Activated CD8-positive, alpha-beta T cell treated with anti-CD3 and anti-CD28 coated beads for 36 hours (primary cell): ENCODE data around the gene PRKRIP1. TPM values are rescaled to one million over a fixed set of nuclear protein-coding genes. Genes with fewer than 3 reads are reported as not detected.

ENCODE experiments used
- ATAC-seq: fragments of 200-7000 bp; cut with Tn5 transposase; one replicate; pipeline ENCODE4 v1.10.0; 2021; ENCODE audit warnings: mild to moderate bottlenecking, moderate library complexity
- CTCF ChIA-PET: fragments of 350-600 bp; sonication (Branson Sonifier 250); formaldehyde crosslinking; loops from one replicate; lab custom pipeline; 2021; ENCODE audit warnings: antibody characterized with exemption; lab: Charles Lee
- POLR2A ChIA-PET: fragments of 350-600 bp; sonication (Branson Sonifier 250); formaldehyde crosslinking; loops from one replicate; lab custom pipeline; 2021; ENCODE audit warnings: antibody characterized with exemption; lab: Charles Lee
- DNase-seq: peaks from one replicate; pipeline ENCODE4 v3.0.0-alpha.2; 2020
- H3K27ac Mint-ChIP-seq: one replicate; pipeline ENCODE4 v1.8.0; 2021; ENCODE audit warnings: mild to moderate bottlenecking, mixed read lengths
- H3K27me3 Mint-ChIP-seq: one replicate; pipeline ENCODE4 v1.8.0; 2021; ENCODE audit warnings: mixed read lengths
- H3K36me3 Mint-ChIP-seq: one replicate; pipeline ENCODE4 v1.8.0; 2021; ENCODE audit warnings: low read depth, mixed read lengths
- H3K4me1 Mint-ChIP-seq: one replicate; pipeline ENCODE4 v1.8.0; 2021; ENCODE audit warnings: low read depth, mixed read lengths
- H3K4me3 Mint-ChIP-seq: one replicate; pipeline ENCODE4 v1.8.0; 2021; ENCODE audit warnings: mild to moderate bottlenecking, moderate library complexity, mixed read lengths
- H3K9me3 Mint-ChIP-seq: one replicate; pipeline ENCODE4 v1.8.0; 2021; ENCODE audit warnings: mixed read lengths
- intact Hi-C: fragments of 100-400 bp; cut with micrococcal nuclease; formaldehyde crosslinking; loops from one replicate; pipeline ENCODE4 v1.10.0; 2022
- total RNA-seq, 2 experiments: library from RNA; stranded (reverse); gene quantifications; one replicate each; pipeline ENCODE4 v1.2.3, GENCODE V29; 2021
- TF ChIP-seq, protein P1 (sequence below): fragments of 200-600 bp; IDR thresholded peaks from one replicate; pipeline ENCODE4 v1.8.0; 2022; ENCODE audit warnings: antibody characterized with exemption, mild to moderate bottlenecking

The PRKRIP1 gene
- total RNA-seq, 2 experiments from 2014 or later = 29.8 to 33.6 TPM

DNA sequence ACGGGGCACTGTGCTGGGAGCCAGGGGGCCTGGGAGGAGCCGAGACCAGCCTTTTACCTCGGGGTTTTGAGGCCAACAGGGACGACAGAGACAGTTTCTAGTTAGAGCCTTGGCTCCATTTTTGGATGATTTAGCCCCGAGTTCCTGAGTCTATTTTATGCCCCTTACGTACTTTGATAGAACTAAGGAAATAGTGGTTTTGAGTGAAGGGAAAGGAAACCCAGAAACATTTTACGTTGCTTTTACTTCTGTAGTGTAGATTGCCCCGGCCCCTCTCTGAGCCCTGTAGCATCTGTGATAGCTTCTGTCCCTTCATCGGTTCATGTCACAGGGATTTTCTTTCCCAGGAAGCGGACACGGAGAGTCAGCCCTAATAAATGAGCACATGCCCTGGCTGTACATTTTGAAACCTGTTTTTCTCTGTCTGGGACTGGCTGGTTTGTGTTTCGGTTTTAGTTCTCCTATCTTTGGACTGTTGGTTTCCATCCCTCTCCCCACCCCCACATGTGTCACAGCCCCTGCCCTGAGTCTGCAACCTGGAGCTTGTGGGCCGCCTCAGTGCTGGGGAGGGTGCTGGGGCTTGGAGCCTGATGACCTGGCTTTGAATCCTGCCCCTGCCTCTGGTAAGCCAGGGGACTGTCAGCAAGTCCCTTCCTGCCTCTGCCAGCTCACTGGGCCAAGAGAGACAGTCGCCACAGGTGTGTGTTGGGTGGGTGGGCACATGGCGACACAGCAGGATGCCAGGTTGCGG lies 30.3 kb downstream of the PRKRIP1 start:
- Mint-ChIP-seq H3K27me3 (no peaks in the 10 kb centered on the region), H3K4me3 (peak overlapping the region; percentile 75), H3K27ac (peak overlapping the region; percentile 98), H3K36me3 (peaks cover 32% of the 10 kb centered on the region), H3K4me1 (peaks cover 69% of the 10 kb centered on the region), H3K9me3 (no peaks in the 10 kb centered on the region)
- ChIA-PET CTCF (interaction anchor here (1.2 to 7.1 kb wide), 4 partner anchors 10 to 30 kb away, joined by 3 to 38 read pairs (median 16); partner anchors contain the start of gene PRKRIP1), POLR2A (interaction anchor here (0.6 to 12.1 kb wide), 7 partner anchors 8 to 39 kb away, joined by 3 to 147 read pairs (median 4); partner anchors contain the start of gene PRKRIP1)
- ATAC-seq (peak; percentile 77), DNase-seq (peak; percentile 92)
- intact Hi-C loops = no loop called here
- TF ChIP-seq, protein P1, sequence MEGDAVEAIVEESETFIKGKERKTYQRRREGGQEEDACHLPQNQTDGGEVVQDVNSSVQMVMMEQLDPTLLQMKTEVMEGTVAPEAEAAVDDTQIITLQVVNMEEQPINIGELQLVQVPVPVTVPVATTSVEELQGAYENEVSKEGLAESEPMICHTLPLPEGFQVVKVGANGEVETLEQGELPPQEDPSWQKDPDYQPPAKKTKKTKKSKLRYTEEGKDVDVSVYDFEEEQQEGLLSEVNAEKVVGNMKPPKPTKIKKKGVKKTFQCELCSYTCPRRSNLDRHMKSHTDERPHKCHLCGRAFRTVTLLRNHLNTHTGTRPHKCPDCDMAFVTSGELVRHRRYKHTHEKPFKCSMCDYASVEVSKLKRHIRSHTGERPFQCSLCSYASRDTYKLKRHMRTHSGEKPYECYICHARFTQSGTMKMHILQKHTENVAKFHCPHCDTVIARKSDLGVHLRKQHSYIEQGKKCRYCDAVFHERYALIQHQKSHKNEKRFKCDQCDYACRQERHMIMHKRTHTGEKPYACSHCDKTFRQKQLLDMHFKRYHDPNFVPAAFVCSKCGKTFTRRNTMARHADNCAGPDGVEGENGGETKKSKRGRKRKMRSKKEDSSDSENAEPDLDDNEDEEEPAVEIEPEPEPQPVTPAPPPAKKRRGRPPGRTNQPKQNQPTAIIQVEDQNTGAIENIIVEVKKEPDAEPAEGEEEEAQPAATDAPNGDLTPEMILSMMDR = no peak

DNA sequence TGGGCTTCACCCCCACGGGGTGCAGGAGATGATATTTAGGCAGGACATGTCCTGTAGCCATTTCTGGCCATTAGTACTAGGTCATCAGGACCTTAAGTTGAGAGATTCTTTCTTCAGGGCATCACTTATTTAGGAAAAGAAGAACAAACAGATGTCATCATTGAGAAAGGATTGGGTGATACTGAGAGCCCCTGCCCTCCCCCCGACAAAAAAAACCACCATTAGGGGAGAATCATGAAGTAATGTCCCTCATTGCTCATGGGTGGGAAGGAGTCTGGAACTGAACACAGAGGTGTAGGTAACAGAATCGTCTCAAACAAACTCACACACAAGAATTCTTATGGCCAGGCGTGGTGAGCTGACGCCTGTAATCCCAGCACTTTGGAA lies 30.8 kb downstream of the PRKRIP1 start:
- Mint-ChIP-seq H3K9me3 (no peaks in the 10 kb centered on the region), H3K4me1 (peaks cover 71% of the 10 kb centered on the region), H3K27me3 (no peaks in the 10 kb centered on the region), H3K27ac (peak overlapping the region; percentile 98), H3K36me3 (peaks cover 34% of the 10 kb centered on the region), H3K4me3 (peak overlapping the region; percentile 75)
- TF ChIP-seq, protein P1 = no peak
- POLR2A ChIA-PET = interaction anchor here (0.6 to 12.1 kb wide), 3 partner anchors 12 to 30 kb away, joined by 3 to 147 read pairs (median 24); partner anchors contain the start of gene PRKRIP1
- DNase-seq (no peak), ATAC-seq (no peak)
- CTCF ChIA-PET = interaction anchor here (3.4 to 7.1 kb wide), 3 partner anchors 10 to 22 kb away, joined by 15 to 38 read pairs (median 18); no protein-coding TSS in a partner anchor
- intact Hi-C loops = no loop called here

DNA sequence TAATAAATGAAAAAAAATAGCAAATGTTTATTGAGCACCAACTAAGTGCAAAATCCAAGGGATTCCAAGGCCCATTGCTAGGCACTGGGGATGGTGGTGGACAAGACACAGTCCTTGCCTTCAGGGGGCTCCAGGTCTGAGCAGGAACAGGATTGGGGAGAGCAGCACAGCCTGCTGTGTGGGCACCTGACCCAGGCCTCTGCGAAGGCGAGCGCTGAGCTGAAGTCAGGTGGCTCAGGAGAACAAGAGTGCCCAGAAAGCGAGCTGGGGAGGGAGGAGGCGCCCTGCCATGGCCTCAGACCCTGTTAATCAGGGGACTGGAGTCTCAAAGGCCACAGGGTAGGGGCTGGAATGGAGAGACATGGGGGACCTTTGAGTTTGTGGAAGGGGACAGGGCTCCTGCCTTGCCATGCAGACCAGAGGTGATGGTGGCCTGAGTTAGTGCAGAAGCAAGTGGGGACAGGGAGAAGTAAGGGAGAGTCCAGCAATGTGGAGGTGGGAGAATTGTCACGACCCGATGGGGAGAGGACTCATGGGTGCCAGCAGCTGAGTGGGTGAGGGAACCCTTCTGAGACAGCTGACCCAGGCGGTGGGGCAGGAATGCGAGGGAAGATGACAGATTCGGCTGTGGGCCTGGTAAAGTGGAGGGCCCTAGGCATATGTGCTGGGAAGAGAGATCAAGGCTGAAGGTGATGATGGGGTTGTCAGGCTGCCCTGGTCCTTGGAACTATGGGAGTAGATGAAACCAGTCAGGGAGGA lies 33.2 kb downstream of the PRKRIP1 start:
- TF ChIP-seq, protein P1 = no peak
- CTCF ChIA-PET = no interaction called here
- Mint-ChIP-seq H3K4me3 (no peak overlapping the region), H3K27ac (peak overlapping the region; percentile 81), H3K27me3 (no peaks in the 10 kb centered on the region), H3K4me1 (peaks cover 71% of the 10 kb centered on the region), H3K36me3 (peaks cover 31% of the 10 kb centered on the region), H3K9me3 (no peaks in the 10 kb centered on the region)
- DNase-seq = no peak
- intact Hi-C loops = no loop called here
- POLR2A ChIA-PET = interaction anchor here (1.4 to 12.1 kb wide), 2 partner anchors 15 to 32 kb away, joined by 3 to 147 read pairs; no protein-coding TSS in a partner anchor
- ATAC-seq = no peak

DNA sequence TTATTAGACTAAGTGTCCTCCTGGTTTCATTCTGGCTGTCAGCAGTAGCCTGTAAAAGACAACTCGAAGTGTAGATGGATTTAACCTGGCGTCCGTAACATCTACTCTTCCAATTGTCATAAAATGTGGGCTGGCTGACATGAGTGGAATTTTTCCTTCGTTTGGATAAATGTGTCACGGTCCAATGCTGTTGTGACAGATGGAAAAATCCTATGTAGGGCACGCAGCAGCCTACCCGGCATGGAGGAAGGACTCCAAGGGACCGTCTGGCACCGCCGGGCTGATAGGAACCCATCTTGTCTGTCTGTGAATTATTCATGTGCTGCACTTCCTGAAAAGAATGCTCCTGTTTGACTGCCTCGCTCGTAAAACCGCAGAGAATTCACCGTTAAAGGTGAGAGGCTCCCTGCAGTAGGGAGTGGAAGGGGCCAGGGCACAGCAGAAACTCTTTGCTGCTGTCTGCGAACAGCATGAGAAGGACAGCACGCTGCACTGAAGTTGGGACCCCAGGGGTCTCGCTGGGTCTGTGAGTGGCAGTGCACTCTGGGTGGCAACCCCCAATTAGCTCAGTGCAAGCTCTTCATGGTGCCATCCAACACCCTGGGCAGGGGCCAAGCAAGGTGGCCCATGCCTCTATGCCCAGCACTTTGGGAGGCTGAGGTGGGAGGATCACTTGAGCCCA lies 35.6 kb downstream of the PRKRIP1 start:
- TF ChIP-seq, protein P1 = no peak
- POLR2A ChIA-PET = interaction anchor here (0.6 to 12.1 kb wide), 5 partner anchors 8 to 38 kb away, joined by 3 to 147 read pairs (median 4); partner anchors contain the start of gene PRKRIP1
- ATAC-seq (peak; percentile 50), DNase-seq (peak; percentile 66)
- Mint-ChIP-seq H3K36me3 (peaks cover 15% of the 10 kb centered on the region), H3K4me1 (peaks cover 52% of the 10 kb centered on the region), H3K9me3 (no peaks in the 10 kb centered on the region), H3K27ac (peak overlapping the region; percentile 95), H3K27me3 (no peaks in the 10 kb centered on the region), H3K4me3 (peak overlapping the region; percentile 70)
- CTCF ChIA-PET = interaction anchor here (1.3 to 1.7 kb wide), 2 partner anchors 19 to 27 kb away, joined by 5 to 8 read pairs; no protein-coding TSS in a partner anchor
- intact Hi-C loops = no loop called here
